ENCODE results near the gene MRPL39.

The MRPL39 gene

GRCh38 chr21:25608044-25608737 is 910 bp upstream of the MRPL39 start:
- DNase-seq = peak; percentile 75

GRCh38 chr21:25589887-25590286 is 17.4 kb downstream of the MRPL39 start:
- no peak for DNase-seq

- DNase-seq = no peak
Measured at GRCh38 chr21:25586791-25587190, 20.5 kb downstream of the MRPL39 start.

GRCh38 chr21:25586326-25586725 is 21.0 kb downstream of the MRPL39 start:
- no peak for DNase-seq

- no peak for DNase-seq
Measured at GRCh38 chr21:25584833-25585676, 22.2 kb downstream of the MRPL39 start.

- no peak for DNase-seq
Measured at GRCh38 chr21:25583370-25584130, 23.7 kb downstream of the MRPL39 start.

- no peak for DNase-seq
Measured at GRCh38 chr21:25582888-25583287, 24.4 kb downstream of the MRPL39 start.

GRCh38 chr21:25582164-25582790 is 25.0 kb downstream of the MRPL39 start:
- no peak for DNase-seq

- no peak for DNase-seq
Measured at GRCh38 chr21:25581582-25581981, 25.7 kb downstream of the MRPL39 start.

- DNase-seq = no peak
Measured at GRCh38 chr21:25580912-25581260, 26.4 kb downstream of the MRPL39 start.

- DNase-seq = no peak
Measured at GRCh38 chr21:25579226-25580013, 27.9 kb downstream of the MRPL39 start.

- no peak for DNase-seq
Measured at GRCh38 chr21:25578056-25578961, 29.0 kb downstream of the MRPL39 start.

- no peak for DNase-seq
Measured at GRCh38 chr21:25577424-25578055, 29.7 kb downstream of the MRPL39 start.

- DNase-seq = peak; percentile 29
Measured at GRCh38 chr21:25573409-25574206, 33.7 kb downstream of the MRPL39 start.

GRCh38 chr21:25572861-25573310 is 34.4 kb downstream of the MRPL39 start:
- DNase-seq = no peak

GRCh38 chr21:25571726-25572121 is 35.6 kb downstream of the MRPL39 start:
- DNase-seq = no peak

- no peak for DNase-seq
Measured at GRCh38 chr21:25569711-25570110, 37.6 kb downstream of the MRPL39 start.

- no peak for DNase-seq
Measured at GRCh38 chr21:25569084-25569483, 38.2 kb downstream of the MRPL39 start.

- no peak for DNase-seq
Measured at GRCh38 chr21:25568246-25568645, 39.0 kb downstream of the MRPL39 start.

- no peak for DNase-seq
Measured at GRCh38 chr21:25567472-25567871, 39.8 kb downstream of the MRPL39 start.

All from NCI-H446 treated with DMSO at 0.1 percent for 48 hours (cell line).